ENCODE results near the gene CHST2.

CHST2 gene

GRCh38 chr3:143170074-143170473 is 50.5 kb downstream of the CHST2 start:
- no peak for DNase-seq

GRCh38 chr3:143170676-143171075 is 51.1 kb downstream of the CHST2 start:
- no peak for DNase-seq

- no peak for DNase-seq
Measured at GRCh38 chr3:143171141-143171980, 51.8 kb downstream of the CHST2 start.

- DNase-seq, result no peak
Measured at GRCh38 chr3:143172062-143172794, 52.7 kb downstream of the CHST2 start.

GRCh38 chr3:143172795-143173145 is 53.2 kb downstream of the CHST2 start:
- no peak for DNase-seq

GRCh38 chr3:143173242-143173641 is 53.7 kb downstream of the CHST2 start:
- DNase-seq, result no peak
